ENCODE measurements around the gene LIN7B. TPM values are rescaled to one million over a fixed set of nuclear protein-coding genes. Genes with fewer than 3 reads are reported as not detected.

Gene LIN7B
- total and polyA plus RNA-seq, 9 donors = 9.6 to 14.4 (median 11.4) TPM

DNA sequence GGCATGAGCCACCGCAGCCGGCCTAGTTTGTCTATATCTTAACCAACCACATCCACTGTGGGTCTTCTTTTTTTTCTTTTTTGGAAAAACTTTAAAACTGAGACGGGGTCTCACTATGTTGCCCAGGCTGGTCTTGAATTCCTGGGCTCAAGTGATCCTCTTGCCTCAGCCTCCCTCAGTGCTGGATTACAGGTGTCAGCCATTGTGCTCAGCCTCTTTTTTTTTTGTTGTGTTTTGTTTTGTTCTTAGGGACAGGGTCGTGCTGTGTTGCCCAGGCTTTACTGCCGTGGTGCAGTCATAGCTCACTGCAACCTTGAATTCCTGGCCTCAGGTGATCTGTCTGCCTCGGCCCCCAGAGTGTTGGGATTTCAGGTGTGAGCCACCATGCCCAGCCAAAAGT is 21.5 kb upstream of the LIN7B start:
- no peaks in the 10 kb centered on the region for H3K27me3 ChIP-seq (ENCODE audit: control insufficient read depth, insufficient read depth, low read length)
- WGBS (ENCODE audit: insufficient coverage) = 89% methylated on average over 4 of the region's 6 CpGs
- H3K27ac ChIP-seq (ENCODE audit: low read length) = no peak overlapping the region
- peaks cover 25% of the 10 kb centered on the region for H3K4me1 ChIP-seq (ENCODE audit: control insufficient read depth, insufficient read depth, low read length)
- no peak for DNase-seq
- no peaks in the 10 kb centered on the region for H3K9me3 ChIP-seq (replicated peaks; ENCODE audit: control insufficient read depth, low read depth, low read length)
- no peak overlapping the region for H3K4me3 ChIP-seq (ENCODE audit: low read length)
- peaks cover 64% of the 10 kb centered on the region for H3K36me3 ChIP-seq (ENCODE audit: control insufficient read depth, insufficient read depth, low read length)

DNA sequence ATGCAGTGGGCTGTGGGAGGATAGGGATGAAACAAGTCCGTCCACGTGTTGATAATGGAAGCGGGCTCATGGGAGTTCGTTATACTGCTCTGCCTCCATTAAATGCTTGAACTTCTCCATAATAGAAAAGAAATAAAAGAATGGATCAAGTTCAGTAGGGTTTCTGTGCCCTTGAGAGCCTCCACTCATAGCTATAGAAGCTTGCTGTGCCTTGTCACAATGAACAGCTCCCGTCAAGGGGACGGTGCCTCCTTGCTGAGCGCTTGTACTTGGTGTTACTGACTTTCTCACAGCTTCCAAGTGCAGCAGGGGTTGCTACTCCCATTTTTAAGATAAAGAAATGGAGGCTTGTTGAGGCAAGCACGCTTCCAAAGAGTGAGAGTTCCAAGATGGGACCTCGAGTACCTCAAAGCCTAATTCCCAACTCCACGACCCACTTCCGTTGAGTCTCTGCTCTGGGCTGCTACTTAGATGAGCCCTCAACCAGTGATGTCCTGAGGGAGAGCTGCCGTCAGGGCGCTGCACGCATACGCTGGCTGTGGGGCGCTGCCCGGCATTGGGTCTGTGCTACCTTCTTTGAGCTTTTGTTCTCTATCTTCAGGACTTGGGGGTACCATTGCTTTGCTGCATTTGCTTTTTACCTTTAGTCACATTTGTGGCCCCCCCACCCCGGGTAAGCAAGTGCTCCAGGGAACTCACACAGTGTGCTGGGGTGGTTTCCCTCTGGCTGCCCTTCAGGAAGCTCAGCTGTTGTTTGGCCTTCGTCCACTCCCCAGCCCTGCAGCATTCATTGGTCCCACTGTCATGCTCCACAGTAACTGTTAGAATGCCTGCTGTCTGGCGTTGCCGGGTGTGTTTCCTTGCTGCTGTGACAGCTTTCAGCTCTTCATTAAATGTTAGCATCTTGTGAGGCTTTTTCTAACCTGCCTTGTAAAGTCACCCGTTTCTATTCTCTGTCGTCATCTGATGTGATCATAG is 19.4 kb upstream of the LIN7B start:
- no peaks in the 10 kb centered on the region for H3K27me3 ChIP-seq (ENCODE audit: control insufficient read depth, insufficient read depth, low read length)
- peak; percentile 76 for DNase-seq
- peaks cover 29% of the 10 kb centered on the region for H3K4me1 ChIP-seq (ENCODE audit: control insufficient read depth, insufficient read depth, low read length)
- H3K36me3 ChIP-seq (ENCODE audit: control insufficient read depth, insufficient read depth, low read length) = peaks cover 73% of the 10 kb centered on the region
- H3K9me3 ChIP-seq (replicated peaks; ENCODE audit: control insufficient read depth, low read depth, low read length) = no peaks in the 10 kb centered on the region
- no peak overlapping the region for H3K4me3 ChIP-seq (ENCODE audit: low read length)
- peak overlapping the region; percentile 62 for H3K27ac ChIP-seq (ENCODE audit: low read length)
- 69% methylated on average over 11 of the region's 23 CpGs for WGBS (ENCODE audit: insufficient coverage)

DNA sequence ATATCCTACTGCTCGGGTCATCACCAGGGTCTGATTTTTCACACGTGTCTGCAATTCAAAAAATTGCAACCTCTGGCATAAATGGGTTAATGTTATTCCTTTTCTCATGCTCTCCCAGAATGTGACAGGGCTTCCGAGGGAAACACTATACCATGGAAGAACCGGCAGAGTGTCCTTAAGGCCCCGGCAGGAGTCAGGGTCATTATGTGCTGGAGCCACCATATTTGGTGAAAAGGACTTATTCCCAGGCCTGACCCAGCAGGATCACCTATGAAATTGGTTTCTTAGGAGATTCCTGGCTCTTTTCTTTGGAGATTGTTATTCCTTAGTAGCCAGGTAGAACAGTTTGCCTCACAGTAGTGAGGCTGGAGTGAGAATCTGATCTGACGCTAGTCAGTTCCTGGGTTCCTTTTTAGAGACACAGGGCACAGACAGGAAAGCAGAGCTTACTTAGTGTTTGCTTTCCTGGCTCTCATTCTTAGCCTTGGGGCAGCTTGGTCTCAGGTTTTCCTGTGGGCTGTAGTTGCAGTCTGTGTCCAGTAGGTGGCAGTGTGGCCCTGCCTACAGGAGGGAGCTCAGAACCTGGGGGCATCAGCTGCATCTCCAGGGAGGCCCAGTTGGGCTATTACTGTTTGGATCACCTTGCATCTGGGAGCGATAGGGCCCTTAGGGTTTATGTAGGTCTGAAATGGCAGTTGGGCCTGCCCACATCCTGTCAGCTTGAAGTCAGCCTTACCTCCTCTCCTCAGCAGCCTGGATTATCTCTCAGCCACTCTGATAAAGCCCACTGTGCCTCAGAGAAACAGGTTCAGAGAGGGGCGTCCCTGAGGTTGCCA is 16.5 kb upstream of the LIN7B start:
- WGBS (ENCODE audit: insufficient coverage) = 30% methylated on average over 3 of the region's 8 CpGs
- H3K9me3 ChIP-seq (replicated peaks; ENCODE audit: control insufficient read depth, low read depth, low read length) = no peaks in the 10 kb centered on the region
- H3K27ac ChIP-seq (ENCODE audit: low read length) = peak overlapping the region; percentile 29
- H3K27me3 ChIP-seq (ENCODE audit: control insufficient read depth, insufficient read depth, low read length) = no peaks in the 10 kb centered on the region
- no peak overlapping the region for H3K4me3 ChIP-seq (ENCODE audit: low read length)
- H3K4me1 ChIP-seq (ENCODE audit: control insufficient read depth, insufficient read depth, low read length) = peaks cover 29% of the 10 kb centered on the region
- peak; percentile 75 for DNase-seq
- peaks cover 76% of the 10 kb centered on the region for H3K36me3 ChIP-seq (ENCODE audit: control insufficient read depth, insufficient read depth, low read length)

DNA sequence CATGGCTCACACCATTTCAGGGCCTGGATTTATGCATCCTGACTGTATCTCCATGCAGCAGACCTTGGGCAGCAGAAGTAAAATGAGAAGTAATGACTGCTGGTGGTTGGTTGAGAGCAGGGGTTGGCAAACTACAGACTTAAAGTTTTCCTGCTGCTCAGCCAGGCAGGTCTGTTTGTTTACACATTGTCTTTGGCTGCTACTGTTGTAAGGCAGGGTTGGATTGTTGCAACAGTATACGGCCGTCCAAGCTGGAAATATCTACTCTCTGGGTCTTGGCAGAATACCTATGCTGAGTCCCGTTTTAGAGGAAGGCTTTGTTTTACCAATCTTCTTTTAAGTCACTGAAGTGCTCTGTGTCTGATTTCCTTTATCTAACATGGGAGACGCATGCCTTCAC is 15.4 kb upstream of the LIN7B start:
- whole genome bisulfite sequencing (ENCODE audit: insufficient coverage) = 79% methylated on average over 4 of the region's 4 CpGs
- no peak for DNase-seq
- H3K27me3 ChIP-seq (ENCODE audit: control insufficient read depth, insufficient read depth, low read length) = no peaks in the 10 kb centered on the region
- H3K9me3 ChIP-seq (replicated peaks; ENCODE audit: control insufficient read depth, low read depth, low read length) = no peaks in the 10 kb centered on the region
- H3K4me1 ChIP-seq (ENCODE audit: control insufficient read depth, insufficient read depth, low read length) = peaks cover 39% of the 10 kb centered on the region
- H3K36me3 ChIP-seq (ENCODE audit: control insufficient read depth, insufficient read depth, low read length) = peaks cover 77% of the 10 kb centered on the region
- no peak overlapping the region for H3K4me3 ChIP-seq (ENCODE audit: low read length)
- no peak overlapping the region for H3K27ac ChIP-seq (ENCODE audit: low read length)

DNA sequence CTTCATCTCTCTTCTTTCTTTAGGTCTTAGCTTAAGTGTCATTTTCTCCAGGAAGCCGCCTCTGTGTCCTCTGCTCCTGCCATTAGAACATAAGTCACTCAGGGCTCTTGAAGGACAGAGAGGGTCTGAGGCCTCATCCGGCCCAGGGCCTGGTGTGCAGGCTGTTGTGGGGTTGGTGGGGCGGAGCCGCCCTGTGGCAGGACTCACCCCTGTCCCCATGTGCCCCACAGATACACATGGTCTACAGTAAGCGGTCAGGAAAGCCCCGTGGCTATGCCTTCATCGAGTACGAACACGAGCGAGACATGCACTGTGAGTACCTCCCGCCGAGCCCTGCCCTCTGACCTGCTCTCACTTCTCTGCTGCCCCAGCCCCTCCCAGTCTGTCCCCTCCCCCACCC is 13.0 kb upstream of the LIN7B start:
- no peak for DNase-seq
- WGBS (ENCODE audit: insufficient coverage) = 77% methylated on average over 8 of the region's 12 CpGs
- H3K9me3 ChIP-seq (replicated peaks; ENCODE audit: control insufficient read depth, low read depth, low read length) = no peaks in the 10 kb centered on the region

DNA sequence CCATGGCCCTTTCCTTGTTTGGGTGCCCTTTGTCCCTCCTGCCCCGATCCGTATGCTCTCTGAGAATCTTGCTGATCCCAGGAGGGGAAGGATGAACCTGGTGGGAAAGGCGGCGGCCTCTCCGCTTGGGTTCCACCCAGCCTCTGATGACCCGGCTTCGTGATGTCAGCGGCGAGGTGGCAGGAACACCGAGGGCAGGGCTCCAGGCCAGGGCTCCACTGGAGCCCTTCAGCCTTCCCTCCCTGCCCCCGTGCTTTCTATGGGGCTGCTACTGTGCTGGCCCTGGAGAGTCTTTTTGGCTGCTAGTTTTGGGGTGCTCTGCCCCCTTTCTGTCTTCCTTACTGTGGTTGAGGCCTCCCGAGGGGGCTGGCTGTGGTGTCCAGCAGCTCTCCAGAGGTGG is 11.9 kb upstream of the LIN7B start:
- H3K27me3 ChIP-seq (ENCODE audit: control insufficient read depth, insufficient read depth, low read length) = no peaks in the 10 kb centered on the region
- WGBS (ENCODE audit: insufficient coverage) = 82% methylated on average over 4 of the region's 12 CpGs
- no peak for DNase-seq
- no peak overlapping the region for H3K27ac ChIP-seq (ENCODE audit: low read length)
- peaks cover 95% of the 10 kb centered on the region for H3K36me3 ChIP-seq (ENCODE audit: control insufficient read depth, insufficient read depth, low read length)
- peaks cover 28% of the 10 kb centered on the region for H3K4me1 ChIP-seq (ENCODE audit: control insufficient read depth, insufficient read depth, low read length)
- H3K9me3 ChIP-seq (replicated peaks; ENCODE audit: control insufficient read depth, low read depth, low read length) = no peaks in the 10 kb centered on the region
- H3K4me3 ChIP-seq (ENCODE audit: low read length) = no peak overlapping the region

More for the DNA sequence above, 13.0 kb upstream of the LIN7B start:
- no peak overlapping the region for H3K27ac ChIP-seq (ENCODE audit: low read length)
- peaks cover 33% of the 10 kb centered on the region for H3K4me1 ChIP-seq (ENCODE audit: control insufficient read depth, insufficient read depth, low read length)
- peaks cover 95% of the 10 kb centered on the region for H3K36me3 ChIP-seq (ENCODE audit: control insufficient read depth, insufficient read depth, low read length)
- H3K27me3 ChIP-seq (ENCODE audit: control insufficient read depth, insufficient read depth, low read length) = no peaks in the 10 kb centered on the region
- no peak overlapping the region for H3K4me3 ChIP-seq (ENCODE audit: low read length)

DNA sequence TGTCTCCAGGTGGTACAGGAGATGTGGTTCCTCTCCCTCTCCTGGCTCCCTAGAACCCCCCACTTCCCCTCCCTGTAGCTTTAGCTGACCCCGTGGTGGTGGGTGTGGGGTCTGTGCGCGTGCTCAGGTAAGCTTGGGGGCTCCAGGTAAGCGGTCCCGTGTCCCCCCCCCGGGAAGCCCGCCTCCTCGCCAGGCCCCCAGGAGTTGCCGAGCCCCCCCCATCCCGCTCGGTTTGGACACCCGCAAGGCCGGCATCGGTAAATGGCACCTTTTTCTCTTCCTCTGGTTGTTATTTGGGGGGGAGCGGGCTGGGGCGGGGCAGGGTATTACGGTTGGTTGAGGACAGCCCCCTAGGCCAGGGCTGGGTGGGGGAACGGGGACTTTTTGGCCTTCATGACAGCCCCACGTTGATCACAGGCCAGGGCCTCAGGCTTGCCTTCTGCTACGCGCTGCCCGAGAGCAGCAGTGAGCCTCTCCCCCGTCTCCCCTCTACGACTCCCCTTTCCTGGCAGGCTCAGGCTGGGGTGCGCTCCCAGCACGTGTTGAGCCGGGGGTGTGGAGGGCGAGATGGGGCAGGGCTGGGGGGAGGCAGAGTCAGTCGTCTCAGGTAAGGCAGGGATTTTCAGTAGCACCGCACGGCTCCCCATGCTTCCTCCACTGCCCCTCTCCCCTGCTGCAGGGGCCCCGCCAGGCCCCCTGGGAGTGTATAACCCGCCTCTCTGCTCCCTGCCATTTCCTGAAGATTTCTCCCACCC is 10.7 kb upstream of the LIN7B start:
- WGBS (ENCODE audit: insufficient coverage) = 36% methylated on average over 8 of the region's 33 CpGs
- Histone ChIP-seq H3K9me3 (replicated peaks; ENCODE audit: control insufficient read depth, low read depth, low read length) (no peaks in the 10 kb centered on the region), H3K4me1 (ENCODE audit: control insufficient read depth, insufficient read depth, low read length) (peaks cover 20% of the 10 kb centered on the region), H3K27me3 (ENCODE audit: control insufficient read depth, insufficient read depth, low read length) (no peaks in the 10 kb centered on the region), H3K27ac (ENCODE audit: low read length) (no peak overlapping the region), H3K4me3 (ENCODE audit: low read length) (no peak overlapping the region), H3K36me3 (ENCODE audit: control insufficient read depth, insufficient read depth, low read length) (peaks cover 94% of the 10 kb centered on the region)
- no peak for DNase-seq

DNA sequence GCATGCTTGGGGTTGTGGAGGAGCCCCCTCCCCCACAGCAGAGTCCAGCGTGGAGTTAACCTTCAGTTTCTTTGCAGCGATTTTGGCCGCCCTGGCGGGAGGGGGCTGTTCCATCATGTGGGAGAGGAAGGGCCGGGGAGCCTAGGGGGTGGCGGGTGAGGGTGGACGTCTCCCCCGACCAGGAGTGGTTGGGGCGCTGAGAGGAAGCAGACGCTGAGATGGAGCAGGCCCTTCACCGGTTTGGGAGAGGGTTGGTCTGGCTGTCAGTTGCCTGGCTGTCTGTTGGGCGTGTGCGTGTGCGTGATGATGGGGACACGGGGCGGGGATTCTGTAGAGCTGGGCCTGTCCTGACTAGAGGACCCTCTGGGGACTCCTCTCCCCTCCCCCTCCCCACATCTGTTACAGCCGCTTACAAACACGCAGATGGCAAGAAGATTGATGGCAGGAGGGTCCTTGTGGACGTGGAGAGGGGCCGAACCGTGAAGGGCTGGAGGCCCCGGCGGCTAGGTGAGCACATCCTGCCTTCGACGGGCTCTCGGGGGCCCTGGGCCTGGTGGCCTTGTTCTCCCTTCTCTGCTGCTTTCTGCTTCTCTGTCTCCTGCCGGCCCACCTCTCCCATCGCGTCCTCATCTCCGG is 9.8 kb upstream of the LIN7B start:
- no peak overlapping the region for H3K4me3 ChIP-seq (ENCODE audit: low read length)
- H3K27ac ChIP-seq (ENCODE audit: low read length) = no peak overlapping the region
- WGBS (ENCODE audit: insufficient coverage) = 44% methylated on average over 18 of the region's 30 CpGs
- no peaks in the 10 kb centered on the region for H3K27me3 ChIP-seq (ENCODE audit: control insufficient read depth, insufficient read depth, low read length)
- peak; percentile 80 for DNase-seq
- H3K4me1 ChIP-seq (ENCODE audit: control insufficient read depth, insufficient read depth, low read length) = peaks cover 20% of the 10 kb centered on the region
- H3K9me3 ChIP-seq (replicated peaks; ENCODE audit: control insufficient read depth, low read depth, low read length) = no peaks in the 10 kb centered on the region
- peaks cover 94% of the 10 kb centered on the region for H3K36me3 ChIP-seq (ENCODE audit: control insufficient read depth, insufficient read depth, low read length)

DNA sequence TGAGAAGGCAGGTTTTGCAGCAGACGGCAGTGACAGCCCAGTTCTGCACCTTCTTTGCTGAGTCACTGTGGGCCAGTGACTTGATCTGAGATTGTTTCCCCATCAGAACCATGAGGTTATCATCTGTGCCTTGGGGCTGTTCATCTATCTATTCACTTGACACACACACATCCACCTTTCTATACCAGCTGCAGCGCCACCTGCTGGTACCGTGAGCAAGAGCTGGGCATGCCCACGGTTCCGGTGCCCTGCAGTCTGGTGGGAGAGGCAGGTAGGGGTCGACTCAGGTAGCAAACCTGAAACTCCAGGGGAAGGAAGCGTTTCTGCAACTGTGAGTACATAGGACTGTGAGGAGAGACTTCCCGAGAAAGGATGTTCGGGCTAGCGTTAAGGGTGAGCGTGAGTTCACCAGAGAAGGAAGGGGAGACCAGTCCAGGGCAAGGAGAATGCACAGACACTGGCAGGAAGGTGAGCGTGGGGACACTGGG is 7.5 kb upstream of the LIN7B start:
- Histone ChIP-seq H3K27ac (ENCODE audit: low read length) (no peak overlapping the region), H3K27me3 (ENCODE audit: control insufficient read depth, insufficient read depth, low read length) (no peaks in the 10 kb centered on the region), H3K9me3 (replicated peaks; ENCODE audit: control insufficient read depth, low read depth, low read length) (no peaks in the 10 kb centered on the region), H3K4me3 (ENCODE audit: low read length) (no peak overlapping the region), H3K36me3 (ENCODE audit: control insufficient read depth, insufficient read depth, low read length) (peaks cover 81% of the 10 kb centered on the region), H3K4me1 (ENCODE audit: control insufficient read depth, insufficient read depth, low read length) (peaks cover 20% of the 10 kb centered on the region)
- WGBS (ENCODE audit: insufficient coverage) = 67% methylated on average over 11 of the region's 12 CpGs
- DNase-seq = no peak
